DOHH2 (cell line): ENCODE measurements around the gene CLCN6.

Source experiments
- H3F3A ChIP-seq: fragments of 200-600 bp; sonication (generic), shearing (Covaris generic); 2 replicates; pipeline ENCODE4 v1.6.0; 2016; ENCODE audit warnings: antibody characterized with exemption, mild to moderate bottlenecking; ENCODE audit not compliant: control insufficient read depth, insufficient read depth
- H3K27ac ChIP-seq: fragments of 200-600 bp; sonication (generic); 2 replicates; pipeline ENCODE4 v1.5.1; 2014; ENCODE audit warnings: low read depth, mild to moderate bottlenecking, low read length, moderate library complexity
- H3K27me3 ChIP-seq: fragments of 200-600 bp; sonication (generic); 2 replicates; pipeline ENCODE4 v1.6.1; 2014; ENCODE audit warnings: mild to moderate bottlenecking, low read length, mixed read lengths; ENCODE audit not compliant: control insufficient read depth
- H3K36me3 ChIP-seq: fragments of 200-600 bp; sonication (generic); 2 replicates; pipeline ENCODE4 v1.6.1; 2014; ENCODE audit warnings: mild to moderate bottlenecking, low read length, moderate library complexity, mixed read lengths; ENCODE audit not compliant: control insufficient read depth
- H3K4me1 ChIP-seq: fragments of 200-600 bp; sonication (generic); 2 replicates; pipeline ENCODE4 v1.6.1; 2014; ENCODE audit warnings: mild to moderate bottlenecking, low read length, mixed read lengths; ENCODE audit not compliant: control insufficient read depth
- H3K4me2 ChIP-seq: fragments of 200-600 bp; sonication (generic); 2 replicates; pipeline ENCODE4 v1.6.0; 2014; ENCODE audit warnings: mild to moderate bottlenecking, low read length, moderate library complexity
- H3K4me3 ChIP-seq: fragments of 200-600 bp; sonication (generic); 2 replicates; pipeline ENCODE4 v1.5.1; 2014; ENCODE audit warnings: mild to moderate bottlenecking, low read length, mixed read lengths
- H3K79me2 ChIP-seq: fragments of 200-600 bp; sonication (generic); 2 replicates; pipeline ENCODE4 v1.6.1; 2014; ENCODE audit warnings: mild to moderate bottlenecking, low read length, mixed read lengths; ENCODE audit not compliant: control insufficient read depth
- H3K9me2 ChIP-seq: fragments of 200-600 bp; sonication (generic); replicated peaks from 2 replicates; pipeline ENCODE4 v1.6.1; 2014; ENCODE audit warnings: mild to moderate bottlenecking, low read length, mixed read lengths; ENCODE audit not compliant: control insufficient read depth
- H3K9me3 ChIP-seq: fragments of 200-600 bp; sonication (generic); 2 replicates; pipeline ENCODE4 v1.6.1; 2014; ENCODE audit warnings: antibody characterized with exemption, low read length, mixed read lengths; ENCODE audit not compliant: control insufficient read depth, insufficient read depth
- H4K20me1 ChIP-seq: fragments of 200-600 bp; sonication (generic); 2 replicates; pipeline ENCODE4 v1.6.0; 2014; ENCODE audit warnings: low read depth, mild to moderate bottlenecking, antibody characterized with exemption, low read length, moderate library complexity; ENCODE audit not compliant: control insufficient read depth, insufficient read depth
- EZH2phosphoT487 ChIP-seq: fragments of 200-600 bp; sonication (generic); IDR thresholded peaks from 2 replicates; pipeline ENCODE4 v1.6.1; 2017; ENCODE audit warnings: borderline replicate concordance, mild to moderate bottlenecking, antibody characterized with exemption, low read length, moderate library complexity, mixed read lengths
- TF ChIP-seq, protein P1 (sequence below): fragments of 200-600 bp; sonication (generic); IDR thresholded peaks from one replicate; pipeline ENCODE4 v1.5.1; 2014; ENCODE audit warnings: antibody characterized with exemption, mild to moderate bottlenecking, low read depth, low read length; ENCODE audit not compliant: poor library complexity, severe bottlenecking

Gene CLCN6

DNA sequence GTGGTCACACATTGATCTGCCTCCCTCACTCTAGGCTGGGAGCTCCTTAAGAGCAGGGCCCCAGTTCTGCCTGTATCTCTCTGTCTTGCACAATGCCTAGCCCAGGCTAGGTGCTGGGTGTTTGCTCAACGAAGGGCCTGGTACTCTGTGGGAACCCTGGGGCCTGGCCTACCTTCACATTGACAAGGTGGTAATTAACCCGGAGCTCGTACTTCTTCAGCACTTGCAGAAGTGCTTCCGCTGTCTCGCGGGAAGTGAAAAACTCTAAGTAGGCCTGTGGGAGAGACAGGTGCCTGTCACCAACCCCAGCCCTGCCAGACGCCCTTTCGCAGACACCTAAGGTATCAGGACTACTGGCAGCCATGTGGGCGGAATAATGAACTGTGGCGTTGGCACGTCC, 13.9 kb upstream of the CLCN6 start:
- no peak overlapping the region for H3K27ac ChIP-seq
- no peaks in the 10 kb centered on the region for H3K9me2 ChIP-seq
- no peaks in the 10 kb centered on the region for H3K27me3 ChIP-seq
- no peaks in the 10 kb centered on the region for H3K9me3 ChIP-seq
- H3F3A ChIP-seq, result no peaks in the 10 kb centered on the region
- H4K20me1 ChIP-seq, result no peaks in the 10 kb centered on the region
- H3K4me3 ChIP-seq, result no peak overlapping the region
- H3K79me2 ChIP-seq, result no peaks in the 10 kb centered on the region
- H3K4me1 ChIP-seq, result peaks cover 9% of the 10 kb centered on the region
- no peak for TF ChIP-seq EZH2phosphoT487
- TF ChIP-seq, protein P1, sequence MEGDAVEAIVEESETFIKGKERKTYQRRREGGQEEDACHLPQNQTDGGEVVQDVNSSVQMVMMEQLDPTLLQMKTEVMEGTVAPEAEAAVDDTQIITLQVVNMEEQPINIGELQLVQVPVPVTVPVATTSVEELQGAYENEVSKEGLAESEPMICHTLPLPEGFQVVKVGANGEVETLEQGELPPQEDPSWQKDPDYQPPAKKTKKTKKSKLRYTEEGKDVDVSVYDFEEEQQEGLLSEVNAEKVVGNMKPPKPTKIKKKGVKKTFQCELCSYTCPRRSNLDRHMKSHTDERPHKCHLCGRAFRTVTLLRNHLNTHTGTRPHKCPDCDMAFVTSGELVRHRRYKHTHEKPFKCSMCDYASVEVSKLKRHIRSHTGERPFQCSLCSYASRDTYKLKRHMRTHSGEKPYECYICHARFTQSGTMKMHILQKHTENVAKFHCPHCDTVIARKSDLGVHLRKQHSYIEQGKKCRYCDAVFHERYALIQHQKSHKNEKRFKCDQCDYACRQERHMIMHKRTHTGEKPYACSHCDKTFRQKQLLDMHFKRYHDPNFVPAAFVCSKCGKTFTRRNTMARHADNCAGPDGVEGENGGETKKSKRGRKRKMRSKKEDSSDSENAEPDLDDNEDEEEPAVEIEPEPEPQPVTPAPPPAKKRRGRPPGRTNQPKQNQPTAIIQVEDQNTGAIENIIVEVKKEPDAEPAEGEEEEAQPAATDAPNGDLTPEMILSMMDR, result no peak
- H3K4me2 ChIP-seq, result no peak overlapping the region
- peaks cover 52% of the 10 kb centered on the region for H3K36me3 ChIP-seq

DNA sequence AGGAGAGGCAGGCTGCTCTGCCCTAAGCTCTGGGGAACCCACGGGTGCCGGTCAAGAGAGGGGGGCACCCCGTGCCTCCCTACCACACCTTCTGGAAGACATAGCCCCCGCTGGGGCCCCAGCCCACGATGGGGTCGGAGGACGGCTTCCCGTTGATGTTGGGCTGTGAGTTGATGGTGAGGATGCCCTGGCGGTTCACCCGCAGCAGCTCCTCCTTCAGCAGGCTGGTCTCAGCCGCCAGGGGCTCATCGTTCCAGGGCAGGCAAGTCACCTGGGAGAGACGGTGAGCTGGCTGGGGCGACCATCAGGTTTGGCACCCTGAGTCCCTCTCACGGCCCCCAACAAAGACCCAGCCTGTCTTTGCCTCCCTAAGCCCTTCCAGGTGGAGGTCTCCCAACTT, 12.2 kb upstream of the CLCN6 start:
- H3K4me1 ChIP-seq, result peaks cover 9% of the 10 kb centered on the region
- no peaks in the 10 kb centered on the region for H4K20me1 ChIP-seq
- no peak overlapping the region for H3K27ac ChIP-seq
- no peak overlapping the region for H3K4me3 ChIP-seq
- TF ChIP-seq EZH2phosphoT487, result no peak
- TF ChIP-seq, protein P1, result no peak
- H3K79me2 ChIP-seq, result no peaks in the 10 kb centered on the region
- no peaks in the 10 kb centered on the region for H3F3A ChIP-seq
- H3K4me2 ChIP-seq, result no peak overlapping the region
- H3K9me3 ChIP-seq, result no peaks in the 10 kb centered on the region
- no peaks in the 10 kb centered on the region for H3K9me2 ChIP-seq
- no peaks in the 10 kb centered on the region for H3K27me3 ChIP-seq
- H3K36me3 ChIP-seq, result peaks cover 57% of the 10 kb centered on the region

DNA sequence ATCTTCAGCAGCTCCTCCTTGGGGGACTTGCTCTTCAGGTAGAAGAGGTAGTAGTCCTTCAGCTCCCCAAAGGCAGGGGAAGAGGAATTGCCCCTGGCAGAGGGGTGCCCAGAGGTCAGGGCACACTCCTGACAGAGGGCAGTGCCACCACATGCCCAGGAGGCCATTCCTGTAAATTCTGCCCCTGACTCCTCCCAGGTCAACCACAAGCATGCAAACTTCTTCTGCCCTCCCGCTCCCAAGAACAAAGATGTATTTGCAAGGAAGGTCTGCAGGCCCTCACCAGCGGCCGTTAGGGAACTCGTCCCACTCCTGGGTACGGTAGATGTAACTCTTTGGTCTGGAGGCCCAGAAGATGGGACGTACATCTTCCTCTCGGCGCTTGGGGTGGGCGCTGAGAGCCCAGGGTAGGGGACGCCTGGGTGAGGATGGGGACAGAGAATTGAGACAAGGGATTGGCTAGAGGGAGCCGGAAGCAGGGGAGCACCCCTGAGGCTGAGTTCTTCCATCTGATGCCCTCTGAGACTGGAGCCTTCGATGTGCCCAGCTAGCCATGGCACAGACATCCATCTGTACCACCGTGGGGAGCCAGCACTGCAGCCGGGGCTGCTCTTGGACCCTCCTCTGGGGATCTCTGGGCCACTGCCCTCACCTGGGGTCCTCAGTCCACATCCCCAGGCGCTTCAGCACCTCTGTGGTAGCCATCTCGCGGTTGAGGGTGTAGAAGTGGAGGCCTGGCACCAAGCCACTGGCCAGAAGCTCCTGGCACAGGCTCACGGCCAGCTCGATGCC, 11.3 kb upstream of the CLCN6 start:
- H3F3A ChIP-seq, result no peaks in the 10 kb centered on the region
- H3K9me2 ChIP-seq, result no peaks in the 10 kb centered on the region
- H3K27me3 ChIP-seq, result no peaks in the 10 kb centered on the region
- H3K27ac ChIP-seq, result no peak overlapping the region
- no peak for TF ChIP-seq EZH2phosphoT487
- TF ChIP-seq, protein P1, result no peak
- H3K4me3 ChIP-seq, result no peak overlapping the region
- no peaks in the 10 kb centered on the region for H3K9me3 ChIP-seq
- H3K4me1 ChIP-seq, result peaks cover 9% of the 10 kb centered on the region
- H3K36me3 ChIP-seq, result peaks cover 61% of the 10 kb centered on the region
- H3K4me2 ChIP-seq, result no peak overlapping the region
- no peaks in the 10 kb centered on the region for H3K79me2 ChIP-seq
- H4K20me1 ChIP-seq, result no peaks in the 10 kb centered on the region
